ENCODE data around the gene CTAG1B. TPM values are rescaled to one million over a fixed set of nuclear protein-coding genes. Genes with fewer than 3 reads are reported as not detected.
"Not testable (repeated sequence)": the region's sequence is repeated elsewhere in the genome, so short reads cannot be mapped to it uniquely, and the experiment has no call there.

CTAG1B gene
- total and polyA plus RNA-seq, 2 experiments from 2014 or later = not detected

GRCh38 chrX:154570361-154570760 is 48.7 kb downstream of the CTAG1B start:
- H3K9me2 ChIP-seq (replicated peaks; ENCODE audit: insufficient read depth); H3K36me3 ChIP-seq (replicated peaks; ENCODE audit: insufficient read depth, low read depth); H2AFZ ChIP-seq; H3K4me2 ChIP-seq; H3K9me3 ChIP-seq (ENCODE audit: low read depth); H4K20me1 ChIP-seq (ENCODE audit: insufficient read depth, poor library complexity, severe bottlenecking); H3K4me1 ChIP-seq (ENCODE audit: insufficient read depth); H3K79me2 ChIP-seq; H3K27me3 ChIP-seq; H3K4me3 ChIP-seq; DNase-seq (ENCODE audit: low spot score); H3K27ac ChIP-seq: not testable (repeated sequence)
- WGBS (ENCODE audit: low lambda C conversion rate, missing lambda C conversion rate) = no CpG with 5 or more reads among the region's 11 CpGs

Small RNA genes lying within 50 kb of the gene (small RNA-seq; reads per million reads assigned to genes)
- gene AC244090.1 (not detected), gene AC244107.2 (not detected)

Other genes starting within 250 kb of the CTAG1B start
- gene FLNA, start 244.6 kb downstream of the CTAG1B start, total RNA-seq = 220 and 396 TPM in 2 replicates
- gene FLNA, start 244.6 kb downstream of the CTAG1B start, polyA plus RNA-seq = 468 and 471 TPM in 2 replicates
- 34.2 and 39.4 TPM in 2 replicates for gene EMD, start 240.0 kb downstream of the CTAG1B start, total RNA-seq
- gene EMD, start 240.0 kb downstream of the CTAG1B start, polyA plus RNA-seq = 61.0 and 65.7 TPM in 2 replicates
- 4,114 and 4,460 TPM in 2 replicates for gene RPL10, start 220.9 kb downstream of the CTAG1B start, total RNA-seq
- gene RPL10, start 220.9 kb downstream of the CTAG1B start, polyA plus RNA-seq = 1,206 and 1,210 TPM in 2 replicates
- 36.1 and 39.7 TPM in 2 replicates for gene DNASE1L1, start 210.0 kb downstream of the CTAG1B start, total RNA-seq
- 22.3 and 22.6 TPM in 2 replicates for gene DNASE1L1, start 210.0 kb downstream of the CTAG1B start, polyA plus RNA-seq
- gene TAFAZZIN, start 207.7 kb downstream of the CTAG1B start, total RNA-seq = 25.0 and 26.7 TPM in 2 replicates
- gene TAFAZZIN, start 207.7 kb downstream of the CTAG1B start, polyA plus RNA-seq = 41.3 and 69.6 TPM in 2 replicates
- 116 and 131 TPM in 2 replicates for gene ATP6AP1, start 190.6 kb downstream of the CTAG1B start, total RNA-seq
- 265 and 268 TPM in 2 replicates for gene ATP6AP1, start 190.6 kb downstream of the CTAG1B start, polyA plus RNA-seq
- 82.7 and 101 TPM in 2 replicates for gene GDI1, start 182.1 kb downstream of the CTAG1B start, total RNA-seq
- 102 and 132 TPM in 2 replicates for gene GDI1, start 182.1 kb downstream of the CTAG1B start, polyA plus RNA-seq
- gene FAM50A, start 175.1 kb downstream of the CTAG1B start, total RNA-seq = 52.1 and 65.9 TPM in 2 replicates
- 147 and 178 TPM in 2 replicates for gene FAM50A, start 175.1 kb downstream of the CTAG1B start, polyA plus RNA-seq
- 10.6 and 14.1 TPM in 2 replicates for gene PLXNA3, start 161.0 kb downstream of the CTAG1B start, total RNA-seq
- gene PLXNA3, start 161.0 kb downstream of the CTAG1B start, polyA plus RNA-seq = 23.2 and 28.7 TPM in 2 replicates
- gene LAGE3, start 140.0 kb downstream of the CTAG1B start, total RNA-seq = 32.2 and 40.0 TPM in 2 replicates
- 49.4 and 50.8 TPM in 2 replicates for gene LAGE3, start 140.0 kb downstream of the CTAG1B start, polyA plus RNA-seq
- 25.0 and 26.7 TPM in 2 replicates for gene UBL4A, start 132.7 kb downstream of the CTAG1B start, total RNA-seq
- gene UBL4A, start 132.7 kb downstream of the CTAG1B start, polyA plus RNA-seq = 29.9 and 34.0 TPM in 2 replicates
- 28.8 and 29.3 TPM in 2 replicates for gene SLC10A3, start 128.7 kb downstream of the CTAG1B start, total RNA-seq
- 48.3 and 59.8 TPM in 2 replicates for gene SLC10A3, start 128.7 kb downstream of the CTAG1B start, polyA plus RNA-seq
- 33.8 and 41.1 TPM in 2 replicates for gene FAM3A, start 103.0 kb downstream of the CTAG1B start, total RNA-seq
- 68.0 and 70.9 TPM in 2 replicates for gene FAM3A, start 103.0 kb downstream of the CTAG1B start, polyA plus RNA-seq
- gene G6PD, start 72.4 kb downstream of the CTAG1B start, total RNA-seq = 24.8 and 26.2 TPM in 2 replicates
- 9.8 and 12.8 TPM in 2 replicates for gene G6PD, start 72.4 kb downstream of the CTAG1B start, polyA plus RNA-seq
- 19.7 and 21.4 TPM in 2 replicates for gene IKBKG, start 71.7 kb downstream of the CTAG1B start, total RNA-seq
- gene IKBKG, start 71.7 kb downstream of the CTAG1B start, polyA plus RNA-seq = 30.7 and 32.9 TPM in 2 replicates
- not detected in 2 replicates for gene CTAG1A, start 34.1 kb downstream of the CTAG1B start, total RNA-seq
- not detected in 2 replicates for gene CTAG1A, start 34.1 kb downstream of the CTAG1B start, polyA plus RNA-seq
- not detected in 2 replicates for gene CTAG2, start 34.3 kb upstream of the CTAG1B start, total RNA-seq
- not detected in 2 replicates for gene CTAG2, start 34.3 kb upstream of the CTAG1B start, polyA plus RNA-seq
- 0.44 and 0.50 TPM in 2 replicates for gene GAB3, start 131.8 kb upstream of the CTAG1B start, total RNA-seq
- gene GAB3, start 131.8 kb upstream of the CTAG1B start, polyA plus RNA-seq = 0.21 and 0.50 TPM in 2 replicates
- gene DKC1, start 143.6 kb upstream of the CTAG1B start, total RNA-seq = 27.8 and 32.1 TPM in 2 replicates
- 38.9 and 43.0 TPM in 2 replicates for gene DKC1, start 143.6 kb upstream of the CTAG1B start, polyA plus RNA-seq
- gene MPP1, start 186.2 kb upstream of the CTAG1B start, total RNA-seq = 18.7 and 20.4 TPM in 2 replicates
- 11.4 and 15.0 TPM in 2 replicates for gene MPP1, start 186.2 kb upstream of the CTAG1B start, polyA plus RNA-seq
- not detected in 2 replicates for gene SMIM9, start 215.4 kb upstream of the CTAG1B start, total RNA-seq
- not detected in 2 replicates for gene SMIM9, start 215.4 kb upstream of the CTAG1B start, polyA plus RNA-seq